ENCODE results near the gene DLX6.

DLX6 gene

DNA sequence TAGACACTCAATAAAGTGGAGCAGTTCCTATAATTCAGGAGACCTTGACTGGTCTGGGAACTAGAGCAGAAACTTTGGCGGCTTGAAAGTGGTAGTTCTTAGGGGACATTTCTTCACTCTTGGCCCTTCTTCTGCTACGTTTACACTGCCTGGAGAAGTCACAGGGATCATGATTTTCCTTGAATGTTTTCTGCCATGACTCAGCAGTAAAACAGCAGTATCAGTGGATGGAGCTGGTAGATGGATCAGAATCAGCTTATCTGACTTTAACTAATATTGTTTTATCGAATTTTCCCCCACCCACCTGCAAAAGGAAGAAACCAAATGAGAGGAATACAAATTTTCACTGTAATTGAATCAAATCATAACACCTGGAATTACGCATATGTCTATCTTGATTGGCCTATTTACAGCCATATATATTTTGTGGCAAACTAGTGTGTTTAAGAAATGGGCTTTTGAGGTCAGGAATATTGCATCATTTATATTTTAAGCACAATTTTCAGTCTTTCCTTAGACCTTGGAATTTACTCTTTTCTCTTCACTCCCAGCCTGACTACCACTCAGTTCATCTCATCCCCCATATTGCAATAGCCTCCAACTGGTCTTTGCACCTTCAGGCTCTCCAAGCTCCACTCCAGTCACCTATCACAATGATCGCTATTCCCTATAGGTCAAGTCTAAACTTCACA, 34.2 kb downstream of the DLX6 start:
- H3K4me3 Mint-ChIP-seq = no peak overlapping the region
- H3K4me1 Mint-ChIP-seq = no peaks in the 10 kb centered on the region
- H3K36me3 Mint-ChIP-seq = no peaks in the 10 kb centered on the region
- H3K9me3 Mint-ChIP-seq = no peaks in the 10 kb centered on the region
- no peak for ATAC-seq (ENCODE audit: low read depth)
- peaks cover 19% of the 10 kb centered on the region for H3K27me3 Mint-ChIP-seq
- H3K27ac Mint-ChIP-seq = no peak overlapping the region
- DNase-seq (ENCODE audit: low spot score in 2 of 2) = no peak

DNA sequence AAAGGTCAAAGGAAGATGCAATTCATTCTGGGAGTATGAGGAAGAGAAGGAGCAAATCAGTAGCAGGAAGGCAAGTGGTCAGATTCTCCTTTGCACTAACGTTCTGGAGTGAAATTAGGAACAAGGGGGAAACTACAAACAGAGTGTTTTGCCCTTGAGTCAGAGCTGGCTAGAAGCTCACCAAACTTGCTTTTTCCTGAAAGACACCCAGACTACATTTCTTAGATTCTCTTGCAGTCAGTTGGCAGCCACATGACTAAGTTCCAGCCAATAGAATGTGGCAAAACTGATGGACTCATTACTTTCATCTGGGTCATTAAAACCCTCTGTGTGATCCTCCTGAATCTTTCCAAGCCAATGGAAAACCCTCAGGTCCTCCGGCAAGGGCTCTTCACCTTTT, 37.9 kb downstream of the DLX6 start:
- Mint-ChIP-seq H3K27me3 (peaks cover 23% of the 10 kb centered on the region), H3K27ac (no peak overlapping the region), H3K9me3 (no peaks in the 10 kb centered on the region), H3K36me3 (no peaks in the 10 kb centered on the region), H3K4me3 (no peak overlapping the region), H3K4me1 (no peaks in the 10 kb centered on the region)
- DNase-seq (ENCODE audit: low spot score in 2 of 2) = no peak
- no peak for ATAC-seq (ENCODE audit: low read depth)
